IMR-90 (cell line): ENCODE measurements around the gene CTXN3. TPM values are rescaled to one million over a fixed set of nuclear protein-coding genes. Genes with fewer than 3 reads are reported as not detected.

Experiments used
- ATAC-seq: fragments of 200-7000 bp; cut with Tn5 transposase; 2 replicates; pipeline ENCODE4 v1.9.1; 2020; ENCODE audit warnings: low read depth, mild to moderate bottlenecking, moderate library complexity
- BruUV-seq: library from RNA; stranded (reverse); fragments of 400-500 nt; replicated peaks from 2 replicates; lab custom pipeline; 2021; lab: Mats Ljungman, UMichigan
- CTCF ChIA-PET: fragments of 300-600 bp; formaldehyde crosslinking; extraction: SDS; loops from one replicate; lab custom pipeline; 2021; ENCODE audit warnings: antibody characterized with exemption; lab: Yijun Ruan, JAX
- POLR2A ChIA-PET: fragments of 300-600 bp; sonication (Branson Sonifier 250); formaldehyde crosslinking; loops from one replicate; lab custom pipeline; 2022; ENCODE audit warnings: antibody characterized with exemption; ENCODE audit not compliant: unreplicated experiment; lab: Charles Lee
- DNase-seq: peaks from one replicate; pipeline ENCODE4 v3.0.0; 2013
- H2AFZ ChIP-seq: replicated peaks from 2 replicates; pipeline ENCODE3; 2013; ENCODE audit warnings: low read length, mild to moderate bottlenecking; ENCODE audit not compliant: poor library complexity
- H2AK5ac ChIP-seq: 2 replicates; pipeline ENCODE4 v1.6.1; 2013; ENCODE audit warnings: low read depth, low read length, inconsistent platforms
- H2AK9ac ChIP-seq: replicated peaks from 2 replicates; pipeline ENCODE3; 2013; ENCODE audit warnings: mild to moderate bottlenecking, low read depth, low read length, moderate library complexity; ENCODE audit not compliant: poor library complexity
- H2BK120ac ChIP-seq: 2 replicates; pipeline ENCODE4 v1.6.1; 2013; ENCODE audit warnings: low read depth, low read length, inconsistent platforms
- H2BK15ac ChIP-seq: 3 replicates; pipeline ENCODE4 v1.6.1; 2013; ENCODE audit warnings: low read depth, low read length, inconsistent platforms
- H2BK20ac ChIP-seq: 2 replicates; pipeline ENCODE4 v1.6.1; 2013; ENCODE audit warnings: low read depth, mild to moderate bottlenecking, inconsistent platforms, low read length, moderate library complexity
- H2BK5ac ChIP-seq: 2 replicates; pipeline ENCODE4 v1.6.1; 2013; ENCODE audit warnings: mild to moderate bottlenecking, low read depth, low read length, inconsistent platforms; ENCODE audit not compliant: poor library complexity, severe bottlenecking
- H3K14ac ChIP-seq: replicated peaks from 2 replicates; pipeline ENCODE4 v1.6.1; 2013; ENCODE audit warnings: low read depth, low read length, inconsistent platforms
- H3K18ac ChIP-seq: 2 replicates; pipeline ENCODE4 v1.6.1; 2013; ENCODE audit warnings: low read depth, low read length, control low read depth
- H3K23ac ChIP-seq: 2 replicates; pipeline ENCODE4 v1.6.1; 2013; ENCODE audit warnings: low read depth, low read length, inconsistent platforms
- H3K27ac ChIP-seq: 2 replicates; pipeline ENCODE4 v1.5.1; 2013; ENCODE audit warnings: mild to moderate bottlenecking, control low read depth, low read length; ENCODE audit not compliant: insufficient read depth
- H3K27me3 ChIP-seq: 2 replicates; pipeline ENCODE4 v1.6.1; 2013; ENCODE audit warnings: low read length; ENCODE audit not compliant: control insufficient read depth, insufficient read depth
- H3K36me3 ChIP-seq: 2 replicates; pipeline ENCODE4 v1.6.1; 2013; ENCODE audit warnings: low read length, mixed read lengths; ENCODE audit not compliant: control insufficient read depth, insufficient read depth
- H3K4ac ChIP-seq: 2 replicates; pipeline ENCODE4 v1.6.1; 2013; ENCODE audit warnings: low read depth, low read length, inconsistent platforms
- H3K4me1 ChIP-seq: 2 replicates; pipeline ENCODE4 v1.6.1; 2013; ENCODE audit warnings: low read length, mixed read lengths; ENCODE audit not compliant: control insufficient read depth, insufficient read depth
- H3K4me2 ChIP-seq: 2 replicates; pipeline ENCODE4 v1.6.1; 2013; ENCODE audit warnings: low read depth, mild to moderate bottlenecking, control low read depth, low read length, moderate library complexity
- H3K4me3 ChIP-seq: 2 replicates; pipeline ENCODE4 v1.5.1; 2013; ENCODE audit warnings: low read depth, mild to moderate bottlenecking, control low read depth, low read length, moderate library complexity; ENCODE audit not compliant: insufficient read depth
- H3K56ac ChIP-seq: 2 replicates; pipeline ENCODE4 v1.6.1; 2013; ENCODE audit warnings: low read length, inconsistent platforms; ENCODE audit not compliant: insufficient read depth; ENCODE audit errors: extremely low read depth
- H3K79me1 ChIP-seq, 2 experiments: 2 replicates each; pipeline ENCODE4 v1.6.1; 2013; ENCODE audit warnings: low read length in 2 of 2, inconsistent platforms in 1 of 2, low read depth in 1 of 2
- H3K9ac ChIP-seq: 2 replicates; pipeline ENCODE4 v1.6.1; 2013; ENCODE audit warnings: low read depth, low read length, control low read depth
- H3K9me1 ChIP-seq: 2 replicates; pipeline ENCODE4 v1.6.1; 2013; ENCODE audit warnings: low read length, inconsistent platforms; ENCODE audit not compliant: insufficient read depth
- H3K9me3 ChIP-seq: 2 replicates; pipeline ENCODE4 v1.6.1; 2013; ENCODE audit warnings: low read length; ENCODE audit not compliant: control insufficient read depth, insufficient read depth
- H4K20me1 ChIP-seq: 2 replicates; pipeline ENCODE4 v1.6.1; 2013; ENCODE audit warnings: low read length, inconsistent platforms; ENCODE audit not compliant: insufficient read depth
- H4K5ac ChIP-seq: 2 replicates; pipeline ENCODE4 v1.6.1; 2013; ENCODE audit warnings: mild to moderate bottlenecking, low read depth, low read length, control low read depth
- H4K8ac ChIP-seq, 2 experiments: 2 replicates each; pipeline ENCODE4 v1.6.1; 2013; ENCODE audit warnings: low read depth in 2 of 2, low read length in 2 of 2, control low read depth in 1 of 2, inconsistent platforms in 1 of 2
- H4K91ac ChIP-seq: 2 replicates; pipeline ENCODE4 v1.6.1; 2013; ENCODE audit warnings: low read depth, low read length, inconsistent platforms; ENCODE audit not compliant: insufficient read depth
- BHLHE40 ChIP-seq: fragments of 150-350 bp; IDR thresholded peaks from 2 replicates; pipeline ENCODE4 v1.6.1; 2016; ENCODE audit warnings: mild to moderate bottlenecking, low read depth, low read length
- CEBPB ChIP-seq: IDR thresholded peaks from 2 replicates; pipeline ENCODE4 v1.6.1; 2012; ENCODE audit warnings: low read depth, low read length, improper control_type of control experiment
- CHD1 ChIP-seq: IDR thresholded peaks from 2 replicates; pipeline ENCODE4 v1.6.1; 2012; ENCODE audit warnings: low read depth, low read length, improper control_type of control experiment
- FOS ChIP-seq: fragments of 150-350 bp; IDR thresholded peaks from 2 replicates; pipeline ENCODE4 v1.6.1; 2016; ENCODE audit warnings: low read depth, low read length
- MAFK ChIP-seq: IDR thresholded peaks from 2 replicates; pipeline ENCODE4 v1.6.1; 2012; ENCODE audit warnings: low read depth, low read length, improper control_type of control experiment
- MAZ ChIP-seq: IDR thresholded peaks from 2 replicates; pipeline ENCODE4 v1.6.1; 2012; ENCODE audit warnings: low read depth, mild to moderate bottlenecking, low read length, improper control_type of control experiment, moderate library complexity, borderline replicate concordance
- MXI1 ChIP-seq: IDR thresholded peaks from 2 replicates; pipeline ENCODE4 v1.6.1; 2012; ENCODE audit warnings: low read depth, mild to moderate bottlenecking, low read length, moderate library complexity, borderline replicate concordance
- RAD21 ChIP-seq: IDR thresholded peaks from 2 replicates; pipeline ENCODE4 v1.6.1; 2012; ENCODE audit warnings: low read length, improper control_type of control experiment
- RCOR1 ChIP-seq: IDR thresholded peaks from 2 replicates; pipeline ENCODE4 v1.6.1; 2012; ENCODE audit warnings: mild to moderate bottlenecking, low read length, improper control_type of control experiment; ENCODE audit not compliant: insufficient replicate concordance
- SMC3 ChIP-seq: fragments of 150-350 bp; IDR thresholded peaks from 2 replicates; pipeline ENCODE4 v1.6.1; 2016; ENCODE audit warnings: low read depth, mild to moderate bottlenecking, antibody characterized with exemption, low read length, moderate library complexity
- WGBS, 2 experiments: methylation state at CpG; one replicate each; pipeline versions ENCODE4 v1.1.5 to v1.1.7; 2013; ENCODE audit warnings: missing lambda C conversion rate in 2 of 2; ENCODE audit not compliant: insufficient read length in 1 of 2; ENCODE audit errors: extremely low coverage in 2 of 2; 5-methylcytosine and 5-hydroxymethylcytosine counted together
- dilution Hi-C: fragments of 300-500 bp; cut with HindIII; formaldehyde crosslinking; loops from one replicate; pipeline ENCODE4 v1.14.3; 2018; ENCODE audit warnings: low sequenced_read_pairs; ENCODE audit not compliant: unreplicated experiment
- in situ Hi-C: fragments of 300-500 bp; cut with MboI; formaldehyde crosslinking; loops from 3 replicates; pipeline ENCODE4 v1.14.3; 2019; ENCODE audit warnings: low sequenced_read_pairs, inconsistent platforms, mixed read lengths
- intact Hi-C: fragments of 100-400 bp; cut with micrococcal nuclease; formaldehyde crosslinking; loops from 2 replicates; pipeline ENCODE4 v1.10.0; 2022
- polyA plus RNA-seq, 3 experiments: library from polyadenylated mRNA; depleted of rRNA; stranded (reverse); fragments of >200 nt; gene quantifications; 2 replicates each; pipeline ENCODE4 v1.2.3, GENCODE V29; 2012; ENCODE audit warnings: low replicate concordance in 1 of 3
- total RNA-seq: library from RNA; depleted of rRNA; stranded (reverse); fragments of >200 nt; gene quantifications from 2 replicates; pipeline ENCODE4 v1.2.3, GENCODE V29; 2012
- TF ChIP-seq, protein P1 (sequence below): fragments of 150-350 bp; IDR thresholded peaks from 2 replicates; pipeline ENCODE4 v1.6.1; 2016; ENCODE audit warnings: low read depth, mild to moderate bottlenecking, low read length, moderate library complexity, borderline replicate concordance
- TF ChIP-seq, protein P2 (sequence below): fragments of 150-350 bp; IDR thresholded peaks from 2 replicates; pipeline ENCODE4 v1.6.1; 2017; ENCODE audit warnings: mild to moderate bottlenecking, antibody characterized with exemption, low read length, low read depth
- TF ChIP-seq, protein P3 (sequence below): conservative IDR thresholded peaks from 2 replicates; pipeline ENCODE4 v1.5.1; 2012; ENCODE audit warnings: mild to moderate bottlenecking, low read depth, low read length, improper control_type of control experiment

Gene CTXN3
- total and polyA plus RNA-seq, 2 of the 4 experiments (the other 2 are of a cell fraction) = not detected

DNA sequence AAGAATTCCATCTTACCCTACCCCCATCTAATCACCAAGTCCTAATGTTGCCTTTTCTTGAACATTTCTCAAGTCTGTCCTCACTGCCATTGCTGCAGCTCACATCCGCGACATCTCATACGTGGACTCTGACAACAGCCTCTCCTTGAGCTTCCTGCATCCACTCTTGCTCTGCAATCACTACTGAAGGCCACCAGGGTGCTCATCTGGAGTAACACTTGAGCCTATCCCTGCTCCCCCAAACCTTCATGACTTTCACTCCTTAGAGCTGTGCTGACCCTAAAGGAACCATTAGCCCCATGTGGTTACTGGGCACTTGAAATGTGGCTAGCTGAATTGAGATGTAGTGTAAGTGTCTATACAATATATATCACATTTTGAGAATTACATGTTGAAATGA lies 46.4 kb upstream of the CTXN3 start:
- Histone ChIP-seq H4K91ac (no peak overlapping the region), H4K8ac (no peak overlapping the region), H3K4me3 (no peak overlapping the region), H3K4me2 (no peak overlapping the region), H4K5ac (no peak overlapping the region), H2BK20ac (no peak overlapping the region), H3K9me3 (no peaks in the 10 kb centered on the region), H2AK5ac (no peak overlapping the region), H3K36me3 (no peaks in the 10 kb centered on the region), H3K4ac (no peak overlapping the region), H3K9me1 (no peaks in the 10 kb centered on the region), H3K27me3 (peaks cover 8% of the 10 kb centered on the region), H4K20me1 (no peaks in the 10 kb centered on the region), H3K27ac (no peak overlapping the region), H2BK120ac (no peak overlapping the region), H3K14ac (no peak overlapping the region), H3K79me1 (no peaks in the 10 kb centered on the region), H3K23ac (no peak overlapping the region), H3K56ac (no peak overlapping the region), H3K4me1 (no peaks in the 10 kb centered on the region), H3K9ac (no peak overlapping the region), H2BK15ac (no peak overlapping the region), H2AK9ac (no peak overlapping the region), H3K18ac (no peak overlapping the region), H2AFZ (no peak overlapping the region), H2BK5ac (no peak overlapping the region)
- intact Hi-C loops (no loop called here), in situ Hi-C loops (no loop called here), dilution Hi-C loops (no loop called here)
- DNase-seq (no peak), ATAC-seq (no peak)
- no TSS peak for BruUV-seq
- POLR2A ChIA-PET = no interaction called here
- CTCF ChIA-PET = no interaction called here
- WGBS, 2 experiments = 81% methylated on average over 3 of the region's 3 CpGs; no CpG with 5 or more reads in 1 of the 2 experiments
- TF ChIP-seq MAFK (no peak), MAZ (no peak), SMC3 (no peak), CEBPB (no peak), RCOR1 (no peak), FOS (no peak), MXI1 (no peak), BHLHE40 (no peak), CHD1 (no peak), RAD21 (no peak)
- TF ChIP-seq, protein P1, sequence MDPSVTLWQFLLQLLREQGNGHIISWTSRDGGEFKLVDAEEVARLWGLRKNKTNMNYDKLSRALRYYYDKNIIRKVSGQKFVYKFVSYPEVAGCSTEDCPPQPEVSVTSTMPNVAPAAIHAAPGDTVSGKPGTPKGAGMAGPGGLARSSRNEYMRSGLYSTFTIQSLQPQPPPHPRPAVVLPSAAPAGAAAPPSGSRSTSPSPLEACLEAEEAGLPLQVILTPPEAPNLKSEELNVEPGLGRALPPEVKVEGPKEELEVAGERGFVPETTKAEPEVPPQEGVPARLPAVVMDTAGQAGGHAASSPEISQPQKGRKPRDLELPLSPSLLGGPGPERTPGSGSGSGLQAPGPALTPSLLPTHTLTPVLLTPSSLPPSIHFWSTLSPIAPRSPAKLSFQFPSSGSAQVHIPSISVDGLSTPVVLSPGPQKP = no peak
- TF ChIP-seq, protein P2, sequence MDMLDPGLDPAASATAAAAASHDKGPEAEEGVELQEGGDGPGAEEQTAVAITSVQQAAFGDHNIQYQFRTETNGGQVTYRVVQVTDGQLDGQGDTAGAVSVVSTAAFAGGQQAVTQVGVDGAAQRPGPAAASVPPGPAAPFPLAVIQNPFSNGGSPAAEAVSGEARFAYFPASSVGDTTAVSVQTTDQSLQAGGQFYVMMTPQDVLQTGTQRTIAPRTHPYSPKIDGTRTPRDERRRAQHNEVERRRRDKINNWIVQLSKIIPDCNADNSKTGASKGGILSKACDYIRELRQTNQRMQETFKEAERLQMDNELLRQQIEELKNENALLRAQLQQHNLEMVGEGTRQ = no peak
- TF ChIP-seq, protein P3, sequence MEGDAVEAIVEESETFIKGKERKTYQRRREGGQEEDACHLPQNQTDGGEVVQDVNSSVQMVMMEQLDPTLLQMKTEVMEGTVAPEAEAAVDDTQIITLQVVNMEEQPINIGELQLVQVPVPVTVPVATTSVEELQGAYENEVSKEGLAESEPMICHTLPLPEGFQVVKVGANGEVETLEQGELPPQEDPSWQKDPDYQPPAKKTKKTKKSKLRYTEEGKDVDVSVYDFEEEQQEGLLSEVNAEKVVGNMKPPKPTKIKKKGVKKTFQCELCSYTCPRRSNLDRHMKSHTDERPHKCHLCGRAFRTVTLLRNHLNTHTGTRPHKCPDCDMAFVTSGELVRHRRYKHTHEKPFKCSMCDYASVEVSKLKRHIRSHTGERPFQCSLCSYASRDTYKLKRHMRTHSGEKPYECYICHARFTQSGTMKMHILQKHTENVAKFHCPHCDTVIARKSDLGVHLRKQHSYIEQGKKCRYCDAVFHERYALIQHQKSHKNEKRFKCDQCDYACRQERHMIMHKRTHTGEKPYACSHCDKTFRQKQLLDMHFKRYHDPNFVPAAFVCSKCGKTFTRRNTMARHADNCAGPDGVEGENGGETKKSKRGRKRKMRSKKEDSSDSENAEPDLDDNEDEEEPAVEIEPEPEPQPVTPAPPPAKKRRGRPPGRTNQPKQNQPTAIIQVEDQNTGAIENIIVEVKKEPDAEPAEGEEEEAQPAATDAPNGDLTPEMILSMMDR = no peak
